PC-9 (cell line): Measurements from ENCODE around the gene PTAFR.

Source experiments
- CTCF ChIP-seq: fragments of 200-600 bp; sonication (generic); conservative IDR thresholded peaks from 2 replicates; pipeline ENCODE4 v1.6.1; 2017; ENCODE audit warnings: mixed run types, antibody characterized with exemption, mild to moderate bottlenecking, moderate library complexity
- EZH2 ChIP-seq: fragments of 200-600 bp; sonication (generic); IDR thresholded peaks from 2 replicates; pipeline ENCODE4 v1.8.0; 2017; ENCODE audit warnings: antibody characterized with exemption, low read depth

GRCh38 chr1:28176492-28177470, at the start of gene PTAFR:
- TF ChIP-seq CTCF = no peak
- TF ChIP-seq EZH2 = no peak
